ENCODE results near the gene HDGFL2.

Gene HDGFL2

DNA sequence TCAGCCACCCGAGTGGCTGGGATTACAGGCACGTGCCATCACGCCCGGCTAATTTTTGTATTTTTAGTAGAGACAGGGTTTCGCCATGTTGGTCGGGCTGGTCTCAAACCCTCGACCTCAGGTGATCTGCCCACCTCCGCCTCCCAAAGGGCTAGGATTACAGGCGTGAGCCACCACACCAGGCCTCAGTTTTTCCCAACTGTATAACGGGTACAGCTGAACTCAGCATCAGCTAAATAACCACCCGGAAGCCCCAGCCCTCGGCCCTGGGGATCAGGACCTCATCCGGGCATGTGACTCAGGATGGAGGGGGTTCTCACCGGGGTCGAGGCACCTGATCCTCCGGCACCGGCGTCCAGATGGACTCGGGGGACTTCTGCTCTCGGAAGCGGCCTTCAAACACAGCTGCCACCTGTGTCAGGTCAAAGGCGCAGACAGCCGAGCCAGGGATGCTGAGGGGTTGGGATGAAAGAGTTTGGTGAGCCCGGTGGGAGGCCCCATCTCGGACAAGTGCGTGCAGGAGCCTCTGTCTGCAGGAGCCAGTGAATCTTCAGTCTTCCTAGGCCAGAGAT lies 78.5 kb downstream of the HDGFL2 start:
- Histone ChIP-seq H3K4me3 (ENCODE audit: low read depth, low read length) (no peak overlapping the region), H3K36me3 (peaks cover 88% of the 10 kb centered on the region), H3K27me3 (ENCODE audit: insufficient read depth, low read depth, severe bottlenecking) (no peaks in the 10 kb centered on the region), H3K27ac (no peak overlapping the region; the same call in 1 of the 2 replicates), H3K9me3 (ENCODE audit: severe bottlenecking) (no peaks in the 10 kb centered on the region)
- TF ChIP-seq, protein P1, sequence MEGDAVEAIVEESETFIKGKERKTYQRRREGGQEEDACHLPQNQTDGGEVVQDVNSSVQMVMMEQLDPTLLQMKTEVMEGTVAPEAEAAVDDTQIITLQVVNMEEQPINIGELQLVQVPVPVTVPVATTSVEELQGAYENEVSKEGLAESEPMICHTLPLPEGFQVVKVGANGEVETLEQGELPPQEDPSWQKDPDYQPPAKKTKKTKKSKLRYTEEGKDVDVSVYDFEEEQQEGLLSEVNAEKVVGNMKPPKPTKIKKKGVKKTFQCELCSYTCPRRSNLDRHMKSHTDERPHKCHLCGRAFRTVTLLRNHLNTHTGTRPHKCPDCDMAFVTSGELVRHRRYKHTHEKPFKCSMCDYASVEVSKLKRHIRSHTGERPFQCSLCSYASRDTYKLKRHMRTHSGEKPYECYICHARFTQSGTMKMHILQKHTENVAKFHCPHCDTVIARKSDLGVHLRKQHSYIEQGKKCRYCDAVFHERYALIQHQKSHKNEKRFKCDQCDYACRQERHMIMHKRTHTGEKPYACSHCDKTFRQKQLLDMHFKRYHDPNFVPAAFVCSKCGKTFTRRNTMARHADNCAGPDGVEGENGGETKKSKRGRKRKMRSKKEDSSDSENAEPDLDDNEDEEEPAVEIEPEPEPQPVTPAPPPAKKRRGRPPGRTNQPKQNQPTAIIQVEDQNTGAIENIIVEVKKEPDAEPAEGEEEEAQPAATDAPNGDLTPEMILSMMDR (IDR thresholded peaks at IDR 0.05; ENCODE audit: low read depth, low read length) = no peak
- no peak for DNase-seq
